ENCODE data around the gene PCGF1. TPM values are rescaled to one million over a fixed set of nuclear protein-coding genes. Genes with fewer than 3 reads are reported as not detected.

Gene PCGF1
- total and polyA plus RNA-seq, 2 of the 13 experiments (the other 11 are each of a cell fraction or from before 2014, with no cell fraction given) = 20.4 to 22.6 TPM

DNA sequence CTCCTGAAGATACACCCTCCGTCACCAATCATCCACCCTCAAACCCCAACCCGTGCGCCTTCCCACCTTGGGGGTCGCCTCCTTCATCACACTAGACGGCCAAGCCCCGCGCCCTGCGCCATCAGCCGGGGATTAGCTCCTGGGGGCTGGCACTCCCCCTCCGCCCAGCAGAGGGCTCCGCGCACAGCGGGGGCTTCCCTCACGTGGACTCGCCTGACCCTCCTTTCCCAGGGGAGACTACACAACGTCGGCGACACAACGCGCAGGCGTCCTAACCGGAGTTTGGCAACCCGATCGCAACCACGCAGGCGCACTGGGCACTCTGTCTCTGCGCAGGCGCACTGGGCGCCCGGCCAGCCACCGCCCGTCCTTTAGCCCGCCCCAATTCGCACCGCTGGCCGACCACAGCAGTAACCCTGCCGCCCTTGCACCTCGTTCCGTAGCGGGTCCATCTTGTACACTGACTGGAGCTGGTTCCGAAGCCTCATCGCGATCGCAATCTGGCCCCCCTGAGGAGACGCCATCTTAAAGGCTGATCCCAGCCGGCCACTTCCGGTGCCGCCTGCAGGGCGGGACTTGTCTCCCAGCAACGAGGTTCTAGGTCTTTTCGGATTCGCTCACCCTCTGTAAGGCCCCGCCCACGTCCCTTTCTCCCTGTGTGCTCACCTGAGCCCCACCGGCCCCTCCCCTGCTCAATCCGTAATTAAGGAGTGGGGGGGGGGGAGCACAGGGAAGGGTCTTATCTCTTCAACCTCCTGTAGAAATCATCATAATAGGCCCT is at the start of gene PCGF1 (continued):
- TF ChIP-seq, protein P1, sequence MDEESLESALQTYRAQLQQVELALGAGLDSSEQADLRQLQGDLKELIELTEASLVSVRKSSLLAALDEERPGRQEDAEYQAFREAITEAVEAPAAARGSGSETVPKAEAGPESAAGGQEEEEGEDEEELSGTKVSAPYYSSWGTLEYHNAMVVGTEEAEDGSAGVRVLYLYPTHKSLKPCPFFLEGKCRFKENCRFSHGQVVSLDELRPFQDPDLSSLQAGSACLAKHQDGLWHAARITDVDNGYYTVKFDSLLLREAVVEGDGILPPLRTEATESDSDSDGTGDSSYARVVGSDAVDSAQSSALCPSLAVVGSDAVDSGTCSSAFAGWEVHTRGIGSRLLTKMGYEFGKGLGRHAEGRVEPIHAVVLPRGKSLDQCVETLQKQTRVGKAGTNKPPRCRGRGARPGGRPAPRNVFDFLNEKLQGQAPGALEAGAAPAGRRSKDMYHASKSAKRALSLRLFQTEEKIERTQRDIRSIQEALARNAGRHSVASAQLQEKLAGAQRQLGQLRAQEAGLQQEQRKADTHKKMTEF (CRISPR knock-in tag; IDR thresholded peaks at IDR 0.05) = peak; percentile 84
- TF ChIP-seq PAX8 (CRISPR knock-in tag; IDR thresholded peaks at IDR 0.05; ENCODE audit: borderline replicate concordance) (peak; percentile 93; the same call in 1 of the 2 replicates), NFRKB (IDR thresholded peaks at IDR 0.05) (peak; percentile 71; the same call in 1 of the 2 replicates), ZFYVE20 (CRISPR knock-in tag; IDR thresholded peaks at IDR 0.05; ENCODE audit: borderline replicate concordance, low read depth) (peak; percentile 75; the same call in 1 of the 2 replicates), ZNF251 (CRISPR knock-in tag; IDR thresholded peaks at IDR 0.05) (no peak; the same call in 1 of the 2 replicates), SPEN (CRISPR knock-in tag; IDR thresholded peaks at IDR 0.05; ENCODE audit: low read depth) (peak; percentile 93), ZNF138 (CRISPR knock-in tag; IDR thresholded peaks at IDR 0.05; ENCODE audit: low read depth) (0 out of 2 replicates have a peak, but pooled peaks have one; percentile 84), ZNF776 (CRISPR knock-in tag; IDR thresholded peaks at IDR 0.05) (peak; percentile 91), ZNF768 (CRISPR knock-in tag; IDR thresholded peaks at IDR 0.05) (peak; percentile 80), HDAC2 (CRISPR knock-in tag; IDR thresholded peaks at IDR 0.05) (peak; percentile 74), ZNF160 (CRISPR knock-in tag; IDR thresholded peaks at IDR 0.05) (peak; percentile 65; the same call in 1 of the 2 replicates), ZNF460 (CRISPR knock-in tag; IDR thresholded peaks at IDR 0.05; ENCODE audit: borderline replicate concordance) (no peak), FOXC1 (CRISPR knock-in tag; IDR thresholded peaks at IDR 0.05; ENCODE audit: borderline replicate concordance) (0 out of 2 replicates have a peak, but pooled peaks have one; percentile 41), BRD4 (CRISPR knock-in tag; IDR thresholded peaks at IDR 0.05) (peak; percentile 91; the same call in 1 of the 2 replicates)
- TF ChIP-seq, protein P2, sequence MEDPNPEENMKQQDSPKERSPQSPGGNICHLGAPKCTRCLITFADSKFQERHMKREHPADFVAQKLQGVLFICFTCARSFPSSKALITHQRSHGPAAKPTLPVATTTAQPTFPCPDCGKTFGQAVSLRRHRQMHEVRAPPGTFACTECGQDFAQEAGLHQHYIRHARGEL (CRISPR knock-in tag; IDR thresholded peaks at IDR 0.05) = peak; percentile 10; the same call in 1 of the 2 replicates
- TF ChIP-seq, protein P3, sequence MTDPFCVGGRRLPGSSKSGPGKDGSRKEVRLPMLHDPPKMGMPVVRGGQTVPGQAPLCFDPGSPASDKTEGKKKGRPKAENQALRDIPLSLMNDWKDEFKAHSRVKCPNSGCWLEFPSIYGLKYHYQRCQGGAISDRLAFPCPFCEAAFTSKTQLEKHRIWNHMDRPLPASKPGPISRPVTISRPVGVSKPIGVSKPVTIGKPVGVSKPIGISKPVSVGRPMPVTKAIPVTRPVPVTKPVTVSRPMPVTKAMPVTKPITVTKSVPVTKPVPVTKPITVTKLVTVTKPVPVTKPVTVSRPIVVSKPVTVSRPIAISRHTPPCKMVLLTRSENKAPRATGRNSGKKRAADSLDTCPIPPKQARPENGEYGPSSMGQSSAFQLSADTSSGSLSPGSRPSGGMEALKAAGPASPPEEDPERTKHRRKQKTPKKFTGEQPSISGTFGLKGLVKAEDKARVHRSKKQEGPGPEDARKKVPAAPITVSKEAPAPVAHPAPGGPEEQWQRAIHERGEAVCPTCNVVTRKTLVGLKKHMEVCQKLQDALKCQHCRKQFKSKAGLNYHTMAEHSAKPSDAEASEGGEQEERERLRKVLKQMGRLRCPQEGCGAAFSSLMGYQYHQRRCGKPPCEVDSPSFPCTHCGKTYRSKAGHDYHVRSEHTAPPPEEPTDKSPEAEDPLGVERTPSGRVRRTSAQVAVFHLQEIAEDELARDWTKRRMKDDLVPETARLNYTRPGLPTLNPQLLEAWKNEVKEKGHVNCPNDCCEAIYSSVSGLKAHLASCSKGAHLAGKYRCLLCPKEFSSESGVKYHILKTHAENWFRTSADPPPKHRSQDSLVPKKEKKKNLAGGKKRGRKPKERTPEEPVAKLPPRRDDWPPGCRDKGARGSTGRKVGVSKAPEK (CRISPR knock-in tag; IDR thresholded peaks at IDR 0.05; ENCODE audit: borderline replicate concordance) = peak; percentile 60; the same call in 1 of the 2 replicates
- TF ChIP-seq, protein P4, sequence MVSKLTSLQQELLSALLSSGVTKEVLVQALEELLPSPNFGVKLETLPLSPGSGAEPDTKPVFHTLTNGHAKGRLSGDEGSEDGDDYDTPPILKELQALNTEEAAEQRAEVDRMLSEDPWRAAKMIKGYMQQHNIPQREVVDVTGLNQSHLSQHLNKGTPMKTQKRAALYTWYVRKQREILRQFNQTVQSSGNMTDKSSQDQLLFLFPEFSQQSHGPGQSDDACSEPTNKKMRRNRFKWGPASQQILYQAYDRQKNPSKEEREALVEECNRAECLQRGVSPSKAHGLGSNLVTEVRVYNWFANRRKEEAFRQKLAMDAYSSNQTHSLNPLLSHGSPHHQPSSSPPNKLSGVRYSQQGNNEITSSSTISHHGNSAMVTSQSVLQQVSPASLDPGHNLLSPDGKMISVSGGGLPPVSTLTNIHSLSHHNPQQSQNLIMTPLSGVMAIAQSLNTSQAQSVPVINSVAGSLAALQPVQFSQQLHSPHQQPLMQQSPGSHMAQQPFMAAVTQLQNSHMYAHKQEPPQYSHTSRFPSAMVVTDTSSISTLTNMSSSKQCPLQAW (CRISPR knock-in tag; IDR thresholded peaks at IDR 0.05) = peak; percentile 86
- TF ChIP-seq, protein P5, sequence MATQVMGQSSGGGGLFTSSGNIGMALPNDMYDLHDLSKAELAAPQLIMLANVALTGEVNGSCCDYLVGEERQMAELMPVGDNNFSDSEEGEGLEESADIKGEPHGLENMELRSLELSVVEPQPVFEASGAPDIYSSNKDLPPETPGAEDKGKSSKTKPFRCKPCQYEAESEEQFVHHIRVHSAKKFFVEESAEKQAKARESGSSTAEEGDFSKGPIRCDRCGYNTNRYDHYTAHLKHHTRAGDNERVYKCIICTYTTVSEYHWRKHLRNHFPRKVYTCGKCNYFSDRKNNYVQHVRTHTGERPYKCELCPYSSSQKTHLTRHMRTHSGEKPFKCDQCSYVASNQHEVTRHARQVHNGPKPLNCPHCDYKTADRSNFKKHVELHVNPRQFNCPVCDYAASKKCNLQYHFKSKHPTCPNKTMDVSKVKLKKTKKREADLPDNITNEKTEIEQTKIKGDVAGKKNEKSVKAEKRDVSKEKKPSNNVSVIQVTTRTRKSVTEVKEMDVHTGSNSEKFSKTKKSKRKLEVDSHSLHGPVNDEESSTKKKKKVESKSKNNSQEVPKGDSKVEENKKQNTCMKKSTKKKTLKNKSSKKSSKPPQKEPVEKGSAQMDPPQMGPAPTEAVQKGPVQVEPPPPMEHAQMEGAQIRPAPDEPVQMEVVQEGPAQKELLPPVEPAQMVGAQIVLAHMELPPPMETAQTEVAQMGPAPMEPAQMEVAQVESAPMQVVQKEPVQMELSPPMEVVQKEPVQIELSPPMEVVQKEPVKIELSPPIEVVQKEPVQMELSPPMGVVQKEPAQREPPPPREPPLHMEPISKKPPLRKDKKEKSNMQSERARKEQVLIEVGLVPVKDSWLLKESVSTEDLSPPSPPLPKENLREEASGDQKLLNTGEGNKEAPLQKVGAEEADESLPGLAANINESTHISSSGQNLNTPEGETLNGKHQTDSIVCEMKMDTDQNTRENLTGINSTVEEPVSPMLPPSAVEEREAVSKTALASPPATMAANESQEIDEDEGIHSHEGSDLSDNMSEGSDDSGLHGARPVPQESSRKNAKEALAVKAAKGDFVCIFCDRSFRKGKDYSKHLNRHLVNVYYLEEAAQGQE (IDR thresholded peaks at IDR 0.05; ENCODE audit: borderline replicate concordance in 1 of 2, low read depth in 1 of 2, low read length in 2 of 2) = peak in 1 of 2 experiments; percentile 28; a peak in 1 of 4 replicates
